ENCODE data around the gene CYFIP2.

The CYFIP2 gene

GRCh38 chr5:157358871-157359270 lies 92.9 kb downstream of the CYFIP2 start:
- no peak for DNase-seq (ENCODE audit: low read depth)

- DNase-seq (ENCODE audit: low read depth): no peak
These were observed 93.6 kb downstream of the CYFIP2 start for GRCh38 chr5:157359356-157360055.

- no peak for DNase-seq (ENCODE audit: low read depth)
These were observed 96.1 kb downstream of the CYFIP2 start for GRCh38 chr5:157362012-157362411.

GRCh38 chr5:157362502-157362901 lies 96.6 kb downstream of the CYFIP2 start:
- DNase-seq (ENCODE audit: low read depth): no peak

GRCh38 chr5:157362982-157363381 lies 97.1 kb downstream of the CYFIP2 start:
- DNase-seq (ENCODE audit: low read depth): no peak

GRCh38 chr5:157365732-157366131 lies 99.8 kb downstream of the CYFIP2 start:
- DNase-seq (ENCODE audit: low read depth): no peak

GRCh38 chr5:157366741-157367674 lies 101.1 kb downstream of the CYFIP2 start:
- no peak for DNase-seq (ENCODE audit: low read depth)

- DNase-seq (ENCODE audit: low read depth): no peak
These were observed 103.6 kb downstream of the CYFIP2 start for GRCh38 chr5:157369507-157369906.

GRCh38 chr5:157370967-157371366 lies 105.0 kb downstream of the CYFIP2 start:
- DNase-seq (ENCODE audit: low read depth): no peak

GRCh38 chr5:157371655-157372471 lies 105.9 kb downstream of the CYFIP2 start:
- DNase-seq (ENCODE audit: low read depth): no peak

GRCh38 chr5:157372472-157372822 lies 106.5 kb downstream of the CYFIP2 start:
- no peak for DNase-seq (ENCODE audit: low read depth)

GRCh38 chr5:157378509-157378908 lies 112.6 kb downstream of the CYFIP2 start:
- no peak for DNase-seq (ENCODE audit: low read depth)

- DNase-seq (ENCODE audit: low read depth): no peak
These were observed 114.1 kb downstream of the CYFIP2 start for GRCh38 chr5:157379983-157380382.

- DNase-seq (ENCODE audit: low read depth): no peak
These were observed 115.8 kb downstream of the CYFIP2 start for GRCh38 chr5:157381746-157382145.

GRCh38 chr5:157382996-157383800 lies 117.3 kb downstream of the CYFIP2 start:
- no peak for DNase-seq (ENCODE audit: low read depth)

GRCh38 chr5:157384971-157385709 lies 119.2 kb downstream of the CYFIP2 start:
- no peak for DNase-seq (ENCODE audit: low read depth)

- no peak for DNase-seq (ENCODE audit: low read depth)
These were observed 121.2 kb downstream of the CYFIP2 start for GRCh38 chr5:157387041-157387563.

GRCh38 chr5:157387683-157388093 lies 121.8 kb downstream of the CYFIP2 start:
- DNase-seq (ENCODE audit: low read depth): no peak

GRCh38 chr5:157388111-157388710 lies 122.3 kb downstream of the CYFIP2 start:
- no peak for DNase-seq (ENCODE audit: low read depth)

GRCh38 chr5:157389103-157389502 lies 123.2 kb downstream of the CYFIP2 start:
- DNase-seq (ENCODE audit: low read depth): no peak

Data from stimulated activated CD8-positive, alpha-beta memory T cell treated with anti-CD3 and anti-CD28 coated beads, Interleukin-4, amount 100 ng/mL, for 24 hours (primary cell).